SK-N-SH treated with all-trans-retinoic acid at 6 μM for 48 hours (cell line): ENCODE data around the gene POTEH.
"Not testable (repeated sequence)": the region's sequence is repeated elsewhere in the genome, so short reads cannot be mapped to it uniquely, and the experiment has no call there.

ENCODE experiments used
- ARNTL ChIP-seq: fragments of 450-650 bp; formaldehyde crosslinking; IDR thresholded peaks from 2 replicates; pipeline ENCODE4 v1.5.0; 2020; ENCODE audit warnings: low read depth, mild to moderate bottlenecking, moderate library complexity, borderline replicate concordance
- CSDC2 ChIP-seq: fragments of 250-450 bp; sonication (Bioruptor Pico); IDR thresholded peaks from 2 replicates; pipeline ENCODE4 v1.5.0; 2020; ENCODE audit warnings: mild to moderate bottlenecking, moderate library complexity
- ESRRG ChIP-seq: fragments of 250-450 bp; sonication (Bioruptor Pico); IDR thresholded peaks from 2 replicates; pipeline ENCODE4 v1.6.1; 2021; ENCODE audit warnings: mild to moderate bottlenecking
- GLIS3 ChIP-seq: fragments of 250-450 bp; sonication (Bioruptor Pico); IDR thresholded peaks from 2 replicates; pipeline ENCODE4 v1.5.0; 2020; ENCODE audit warnings: mild to moderate bottlenecking, moderate library complexity
- PATZ1 ChIP-seq: fragments of 250-450 bp; sonication (Bioruptor Pico); IDR thresholded peaks from 2 replicates; pipeline ENCODE4 v1.8.0; 2020; ENCODE audit warnings: mild to moderate bottlenecking, moderate library complexity, borderline replicate concordance
- PPARA ChIP-seq: fragments of 250-450 bp; sonication (Bioruptor Pico); IDR thresholded peaks from 2 replicates; pipeline ENCODE4 v1.5.0; 2020; ENCODE audit warnings: mild to moderate bottlenecking, borderline replicate concordance
- RARB ChIP-seq: fragments of 250-450 bp; sonication (Bioruptor Pico); IDR thresholded peaks from 2 replicates; pipeline ENCODE4 v1.8.0; 2021; ENCODE audit warnings: mild to moderate bottlenecking, moderate library complexity
- TCF4 ChIP-seq: fragments of 250-450 bp; sonication (Bioruptor Pico); IDR thresholded peaks from 2 replicates; pipeline ENCODE4 v1.8.0; 2021; ENCODE audit warnings: mild to moderate bottlenecking, moderate library complexity, borderline replicate concordance
- TOX ChIP-seq: fragments of 250-450 bp; sonication (Bioruptor Pico); IDR thresholded peaks from 2 replicates; pipeline ENCODE4 v1.8.0; 2021; ENCODE audit warnings: mild to moderate bottlenecking, moderate library complexity, borderline replicate concordance
- ZC3H10 ChIP-seq: fragments of 250-450 bp; sonication (Bioruptor Pico); IDR thresholded peaks from 2 replicates; pipeline ENCODE4 v1.5.1; 2021; ENCODE audit warnings: mild to moderate bottlenecking, moderate library complexity
- ZFP30 ChIP-seq: fragments of 450-650 bp; formaldehyde crosslinking; IDR thresholded peaks from 2 replicates; pipeline ENCODE4 v1.5.0; 2022; ENCODE audit warnings: mild to moderate bottlenecking, moderate library complexity

DNA sequence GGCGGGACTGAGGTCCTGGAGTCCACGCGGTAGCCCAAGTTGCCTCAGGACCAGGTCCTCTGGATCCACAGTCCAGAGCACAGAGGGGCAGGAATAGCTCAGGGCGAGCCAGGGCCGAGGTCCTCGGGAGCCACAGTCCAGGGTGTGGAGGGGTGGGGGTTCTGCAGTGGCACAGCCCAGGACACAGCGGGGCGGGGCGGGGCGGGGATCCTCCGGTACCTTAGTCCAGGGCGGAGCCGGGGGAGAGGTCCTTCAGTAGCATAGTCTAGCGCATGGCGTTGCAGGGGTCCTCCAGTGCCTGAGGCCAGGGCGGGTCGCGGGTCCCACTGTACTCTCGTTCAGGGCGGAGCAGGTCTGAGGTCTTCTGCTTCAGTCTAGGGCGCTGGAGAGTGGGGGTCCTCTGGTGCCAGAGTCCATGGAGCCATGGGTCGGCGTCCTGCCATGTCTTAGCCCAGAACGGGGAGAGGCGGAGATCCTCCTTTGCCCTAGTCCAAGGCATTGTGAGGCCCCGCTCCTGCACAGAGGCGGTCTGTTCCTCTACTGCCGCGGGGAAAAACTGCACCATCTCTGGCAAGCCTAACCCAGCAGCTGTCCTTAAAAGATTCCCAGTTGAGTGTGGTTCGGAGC lies 71.4 kb downstream of the POTEH start:
- not testable (repeated sequence) for TF ChIP-seq ZFP30; TOX (CRISPR knock-in tag); ARNTL (CRISPR knock-in tag); PATZ1 (CRISPR knock-in tag); ESRRG; TCF4; ZC3H10 (CRISPR knock-in tag); CSDC2; PPARA (CRISPR knock-in tag); RARB (CRISPR knock-in tag); GLIS3 (CRISPR knock-in tag)
